HAP-1 (cell line): ENCODE data around the gene TSPYL6.

ENCODE experiments used
- DNase-seq, 2 experiments: peaks; one replicate each; pipeline ENCODE4 v3.0.0-alpha.2; 2016 to 2020; ENCODE audit warnings: low spot score in 2 of 2
- H3K27me3 ChIP-seq: fragments of 250-450 bp; sonication (Bioruptor Pico); 2 replicates; pipeline ENCODE4 v1.5.1; 2020; ENCODE audit warnings: low read depth, mild to moderate bottlenecking, moderate library complexity
- H3K36me3 ChIP-seq: fragments of 250-450 bp; sonication (Bioruptor Pico); replicated peaks from 2 replicates; pipeline ENCODE4 v1.5.1; 2020; ENCODE audit warnings: mild to moderate bottlenecking
- H3K4me1 ChIP-seq: fragments of 250-450 bp; sonication (Bioruptor Pico); 2 replicates; pipeline ENCODE4 v1.5.1; 2020; ENCODE audit warnings: mild to moderate bottlenecking
- H3K4me3 ChIP-seq: fragments of 250-450 bp; sonication (Bioruptor Pico); 2 replicates; pipeline ENCODE4 v1.5.1; 2020; ENCODE audit warnings: mild to moderate bottlenecking, moderate library complexity
- H3K9me3 ChIP-seq: fragments of 250-450 bp; sonication (Bioruptor Pico); 2 replicates; pipeline ENCODE4 v1.5.1; 2020; ENCODE audit warnings: mild to moderate bottlenecking, moderate library complexity
- in situ Hi-C: fragments of 300-500 bp; cut with MboI; formaldehyde crosslinking; loops from 3 replicates; pipeline ENCODE4 v1.14.3; 2020; ENCODE audit warnings: low sequenced_read_pairs, inconsistent platforms, mixed read lengths

The TSPYL6 gene

GRCh38 chr2:54239427-54239826, 16.6 kb downstream of the TSPYL6 start:
- in situ Hi-C loops, result no loop called here
- H3K36me3 ChIP-seq, result no peaks in the 10 kb centered on the region
- DNase-seq, result no peak
- no peaks in the 10 kb centered on the region for H3K9me3 ChIP-seq
- no peaks in the 10 kb centered on the region for H3K27me3 ChIP-seq
- no peaks in the 10 kb centered on the region for H3K4me1 ChIP-seq
- H3K4me3 ChIP-seq, result no peak overlapping the region

- in situ Hi-C loops, result no loop called here
- Histone ChIP-seq H3K4me1 (no peaks in the 10 kb centered on the region), H3K4me3 (no peak overlapping the region), H3K27me3 (no peaks in the 10 kb centered on the region), H3K36me3 (no peaks in the 10 kb centered on the region), H3K9me3 (no peaks in the 10 kb centered on the region)
- no peak for DNase-seq
These were observed 18.6 kb downstream of the TSPYL6 start for GRCh38 chr2:54237428-54237827.

DNA sequence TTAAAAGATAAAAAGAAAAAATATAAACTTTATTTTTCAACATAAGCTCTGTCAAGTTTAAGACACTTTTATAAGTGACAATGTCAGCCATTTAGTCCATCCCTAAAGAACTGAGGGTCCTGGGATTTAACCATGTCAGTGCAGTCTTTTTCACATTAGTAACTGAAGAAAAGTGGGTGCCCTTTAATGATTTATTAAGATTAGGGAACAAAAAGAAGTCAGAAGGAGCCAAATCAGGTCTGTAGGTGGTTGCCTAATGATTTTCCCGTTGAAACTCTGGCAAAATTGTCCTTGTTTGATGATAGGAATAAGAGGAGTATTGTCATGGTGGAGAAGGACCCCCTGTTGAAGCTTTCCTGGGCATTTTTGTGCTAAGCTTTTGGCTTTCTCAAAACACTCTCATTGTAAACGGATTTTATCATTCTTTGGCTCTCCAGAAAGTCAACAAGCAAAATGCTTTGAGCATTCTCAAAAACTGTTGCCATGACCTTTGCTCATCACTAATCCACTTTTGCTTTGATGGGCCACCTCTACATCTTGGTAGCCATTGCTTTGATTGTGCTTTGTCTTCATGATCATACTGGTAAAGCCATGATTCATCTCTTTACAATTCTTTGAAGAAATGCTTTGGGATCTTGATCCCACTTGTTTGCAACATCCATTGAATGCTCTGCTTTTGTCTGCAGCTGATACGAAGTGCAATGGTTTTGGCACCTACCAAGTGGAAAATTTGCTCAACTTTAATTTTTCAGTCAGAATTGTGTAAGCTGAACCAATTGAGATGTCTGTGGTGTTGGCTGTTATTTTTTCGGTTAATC, 22.0 kb downstream of the TSPYL6 start:
- Histone ChIP-seq H3K27me3 (no peaks in the 10 kb centered on the region), H3K4me3 (no peak overlapping the region), H3K4me1 (no peaks in the 10 kb centered on the region), H3K9me3 (no peaks in the 10 kb centered on the region), H3K36me3 (no peaks in the 10 kb centered on the region)
- in situ Hi-C loops, result no loop called here
- DNase-seq, result no peak

- in situ Hi-C loops, result no loop called here
- Histone ChIP-seq H3K4me1 (no peaks in the 10 kb centered on the region; the same call in 1 of the 2 replicates), H3K27me3 (no peaks in the 10 kb centered on the region), H3K9me3 (no peaks in the 10 kb centered on the region), H3K36me3 (no peaks in the 10 kb centered on the region), H3K4me3 (no peak overlapping the region)
- DNase-seq, result no peak
These were observed 27.1 kb downstream of the TSPYL6 start for GRCh38 chr2:54228945-54229344.

GRCh38 chr2:54227798-54228197, 28.2 kb downstream of the TSPYL6 start:
- no peak for DNase-seq
- H3K36me3 ChIP-seq, result no peaks in the 10 kb centered on the region
- 0 out of 2 replicates have a peak, but pooled peaks cover under 1% of the 10 kb centered on the region for H3K9me3 ChIP-seq
- H3K27me3 ChIP-seq, result no peaks in the 10 kb centered on the region
- in situ Hi-C loops, result no loop called here
- H3K4me1 ChIP-seq, result no peaks in the 10 kb centered on the region; the same call in 1 of the 2 replicates
- H3K4me3 ChIP-seq, result no peak overlapping the region

GRCh38 chr2:54226260-54226659, 29.8 kb downstream of the TSPYL6 start:
- Histone ChIP-seq H3K36me3 (no peaks in the 10 kb centered on the region), H3K4me3 (no peak overlapping the region), H3K4me1 (no peaks in the 10 kb centered on the region; the same call in 1 of the 2 replicates), H3K27me3 (no peaks in the 10 kb centered on the region), H3K9me3 (0 out of 2 replicates have a peak, but pooled peaks cover 2% of the 10 kb centered on the region)
- in situ Hi-C loops, result no loop called here
- peak in 1 of 2 experiments; percentile 21 for DNase-seq

GRCh38 chr2:54224997-54225396, 31.0 kb downstream of the TSPYL6 start:
- Histone ChIP-seq H3K4me1 (no peaks in the 10 kb centered on the region; the same call in 1 of the 2 replicates), H3K9me3 (0 out of 2 replicates have a peak, but pooled peaks cover 2% of the 10 kb centered on the region), H3K4me3 (no peak overlapping the region), H3K27me3 (no peaks in the 10 kb centered on the region), H3K36me3 (no peaks in the 10 kb centered on the region)
- in situ Hi-C loops, result no loop called here
- DNase-seq, result no peak

DNA sequence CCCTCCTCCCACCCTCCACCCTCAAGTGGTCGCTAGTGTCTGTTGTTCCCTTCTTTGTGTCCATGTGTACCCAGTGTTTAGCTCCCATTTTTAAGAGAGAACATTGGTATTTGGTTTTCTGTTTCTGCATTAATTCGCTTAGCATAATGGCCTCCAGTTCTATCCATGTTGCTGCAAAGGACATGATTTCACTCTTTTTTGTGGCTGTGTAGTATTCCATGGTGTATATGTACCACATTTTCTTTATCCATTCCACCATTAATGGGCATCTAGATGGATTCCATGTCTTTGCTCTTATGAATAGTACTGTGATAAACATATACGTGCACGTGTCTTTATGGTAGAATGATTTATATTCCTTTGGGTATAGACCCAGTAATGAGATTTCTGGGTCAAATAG, 42.9 kb downstream of the TSPYL6 start:
- H3K36me3 ChIP-seq, result no peaks in the 10 kb centered on the region
- DNase-seq, result no peak
- in situ Hi-C loops, result no loop called here

DNA sequence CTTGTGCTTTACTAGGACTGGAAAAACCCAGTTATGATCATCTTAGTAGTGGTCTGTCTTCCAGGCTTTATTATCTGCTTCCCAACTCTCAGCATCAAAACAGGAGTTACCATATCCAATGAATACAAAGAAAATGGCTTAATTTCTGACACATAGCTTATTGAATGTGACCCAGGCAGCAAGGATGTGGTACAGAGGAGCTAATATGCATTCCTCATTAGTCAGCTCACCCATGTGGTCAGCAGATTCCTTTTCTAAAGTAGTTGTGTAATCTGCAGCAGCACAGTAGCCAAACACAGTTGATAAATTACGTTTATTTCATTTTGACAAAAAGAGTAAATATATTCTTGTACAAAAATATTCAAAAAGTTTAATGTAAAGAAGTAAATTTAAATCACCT, 43.6 kb downstream of the TSPYL6 start:
- Histone ChIP-seq H3K4me1 (no peaks in the 10 kb centered on the region; the same call in 1 of the 2 replicates), H3K27me3 (no peaks in the 10 kb centered on the region), H3K36me3 (no peaks in the 10 kb centered on the region), H3K4me3 (no peak overlapping the region), H3K9me3 (peaks cover 2% of the 10 kb centered on the region; the same call in 1 of the 2 replicates)
- no peak for DNase-seq
- in situ Hi-C loops, result no loop called here

More for the DNA sequence above, 42.9 kb downstream of the TSPYL6 start:
- H3K4me3 ChIP-seq, result no peak overlapping the region
- H3K27me3 ChIP-seq, result no peaks in the 10 kb centered on the region
- H3K9me3 ChIP-seq, result peaks cover 2% of the 10 kb centered on the region; the same call in 1 of the 2 replicates
- no peaks in the 10 kb centered on the region for H3K4me1 ChIP-seq

DNA sequence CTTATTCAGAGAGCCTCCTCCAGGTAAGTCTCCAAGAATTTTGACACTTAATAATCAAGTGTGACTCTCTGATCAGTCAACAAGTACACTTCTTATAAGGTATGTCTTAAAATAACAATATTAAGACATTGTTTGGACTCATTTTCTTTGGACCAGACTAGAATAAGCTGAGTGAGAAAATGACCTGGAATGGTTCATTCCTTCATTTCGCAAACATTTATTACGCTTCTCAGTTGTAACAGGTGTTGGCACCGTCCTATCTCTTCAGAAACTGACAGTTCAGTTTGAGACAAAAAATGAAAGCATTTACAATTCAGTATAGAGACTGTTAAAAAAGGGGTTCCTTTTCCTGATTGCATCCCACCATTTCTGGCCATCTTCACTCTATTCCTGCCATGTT, 46.6 kb downstream of the TSPYL6 start:
- Histone ChIP-seq H3K27me3 (no peaks in the 10 kb centered on the region), H3K9me3 (no peaks in the 10 kb centered on the region), H3K4me3 (no peak overlapping the region), H3K36me3 (no peaks in the 10 kb centered on the region), H3K4me1 (no peaks in the 10 kb centered on the region; the same call in 1 of the 2 replicates)
- in situ Hi-C loops, result no loop called here
- no peak for DNase-seq

DNA sequence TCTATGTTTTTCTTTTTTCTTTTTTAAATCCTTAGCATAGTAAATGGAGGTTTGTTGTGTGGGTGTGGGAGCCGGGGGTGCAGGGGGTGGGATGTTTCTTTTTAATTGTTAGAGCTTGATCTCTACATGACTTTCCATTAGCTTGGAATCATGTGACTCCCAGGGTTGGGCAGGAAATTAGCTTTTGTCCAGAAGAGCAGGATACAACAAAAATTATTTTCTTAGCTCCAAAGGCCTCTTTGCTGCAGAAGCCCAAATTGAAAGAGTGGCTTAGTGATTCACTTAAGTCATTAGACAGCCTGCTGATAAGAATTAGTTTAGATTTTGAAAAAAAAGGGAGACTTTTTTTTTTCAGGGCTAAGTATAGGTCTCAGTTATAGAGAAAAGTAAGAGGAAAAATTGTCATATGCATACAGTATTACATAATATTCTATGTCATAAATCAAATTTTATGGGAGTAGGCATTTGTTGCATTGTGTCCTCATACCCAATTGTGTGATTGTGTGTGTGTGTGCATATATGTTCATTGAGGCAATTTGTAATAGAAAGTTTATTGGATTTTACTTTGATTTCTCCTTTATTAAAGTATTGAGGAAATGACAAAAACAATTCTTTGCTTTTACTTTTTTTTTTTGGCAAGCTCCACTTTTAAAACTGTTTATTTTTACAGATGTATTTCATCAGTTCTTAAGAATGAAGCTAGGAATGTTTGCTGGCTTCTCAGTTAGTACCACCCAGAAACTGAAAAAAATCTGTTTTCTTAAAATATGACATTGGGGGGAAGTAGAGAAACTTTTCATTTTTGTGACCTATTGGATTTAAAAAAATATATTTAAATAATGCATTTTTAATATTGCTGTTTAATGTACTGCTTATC, 47.4 kb downstream of the TSPYL6 start:
- Histone ChIP-seq H3K4me3 (no peak overlapping the region), H3K27me3 (no peaks in the 10 kb centered on the region), H3K4me1 (no peaks in the 10 kb centered on the region; the same call in 1 of the 2 replicates), H3K36me3 (no peaks in the 10 kb centered on the region), H3K9me3 (no peaks in the 10 kb centered on the region)
- in situ Hi-C loops, result no loop called here
- no peak for DNase-seq

DNA sequence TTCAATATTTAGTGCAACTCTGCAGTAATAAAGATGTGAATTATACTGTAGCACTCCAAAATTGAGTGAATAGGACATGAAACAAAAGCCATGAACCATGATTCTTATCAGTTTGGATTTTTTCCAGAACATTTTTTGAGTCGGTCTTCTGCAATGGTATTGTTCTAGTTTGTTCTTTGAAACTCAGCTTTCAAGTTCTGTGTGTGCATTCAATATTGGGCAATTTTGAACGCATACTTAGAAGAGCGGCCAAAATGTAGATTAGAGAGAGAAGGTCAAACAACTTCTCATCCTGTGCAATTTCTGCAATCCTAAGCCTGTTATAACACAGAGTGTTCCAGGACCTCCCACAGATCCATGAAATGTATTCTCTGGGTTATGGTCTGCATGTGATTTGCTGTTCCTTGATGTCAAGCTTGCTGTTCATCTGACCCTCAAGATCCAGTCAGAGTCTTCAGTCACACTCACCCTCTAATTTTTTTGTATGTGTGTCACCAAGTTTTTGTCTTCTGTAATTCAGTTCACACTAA, 48.3 kb downstream of the TSPYL6 start:
- no peak for DNase-seq
- no peaks in the 10 kb centered on the region; the same call in 1 of the 2 replicates for H3K4me1 ChIP-seq
- H3K9me3 ChIP-seq, result no peaks in the 10 kb centered on the region
- H3K36me3 ChIP-seq, result no peaks in the 10 kb centered on the region
- H3K27me3 ChIP-seq, result no peaks in the 10 kb centered on the region
- H3K4me3 ChIP-seq, result no peak overlapping the region
- in situ Hi-C loops, result no loop called here

- H3K36me3 ChIP-seq, result no peaks in the 10 kb centered on the region
- no peak overlapping the region for H3K4me3 ChIP-seq
- peak; percentile 19 to 72 for DNase-seq
- no peaks in the 10 kb centered on the region; the same call in 1 of the 2 replicates for H3K4me1 ChIP-seq
- in situ Hi-C loops, result no loop called here
- H3K9me3 ChIP-seq, result no peaks in the 10 kb centered on the region
- H3K27me3 ChIP-seq, result no peaks in the 10 kb centered on the region
These were observed 49.4 kb downstream of the TSPYL6 start for GRCh38 chr2:54206596-54206995.
